Ascending aorta (tissue), 2 donors: ENCODE measurements around the gene S100A14. TPM values are rescaled to one million over a fixed set of nuclear protein-coding genes. Genes with fewer than 3 reads are reported as not detected.
"Not testable (repeated sequence)": the region's sequence is repeated elsewhere in the genome, so short reads cannot be mapped to it uniquely, and the experiment has no call there.

Source experiments
- DNase-seq, 2 donors: peaks; one replicate each; pipeline ENCODE4 v3.0.0-alpha.2; 2019; ENCODE audit warnings: low spot score in 2 of 2
- H3K27ac ChIP-seq, 2 donors: fragments of 200-600 bp; sonication (generic); one replicate each; pipeline ENCODE4 v1.5.1; 2016 to 2017; ENCODE audit warnings: mild to moderate bottlenecking in 1 of 2
- H3K27me3 ChIP-seq: fragments of 200-600 bp; sonication (generic); one replicate; pipeline ENCODE4 v1.5.1; 2017
- H3K36me3 ChIP-seq, 2 donors: fragments of 200-600 bp; sonication (generic); one replicate each; pipeline ENCODE4 v1.5.1; 2016
- H3K4me1 ChIP-seq, 2 donors: fragments of 200-600 bp; sonication (generic); one replicate each; pipeline ENCODE4 v1.5.1; 2016 to 2017; ENCODE audit warnings: mild to moderate bottlenecking in 1 of 2
- H3K4me3 ChIP-seq, 2 donors: fragments of 200-600 bp; sonication (generic); one replicate each; pipeline ENCODE4 v1.5.1; 2016 to 2017; ENCODE audit warnings: mild to moderate bottlenecking in 1 of 2
- H3K9me3 ChIP-seq, 2 donors: fragments of 200-600 bp; sonication (generic); one replicate each; pipeline ENCODE4 v1.5.1; 2016
- CTCF ChIP-seq, 3 experiments: fragments of 200-600 bp in 2 of 3; fragments of 450-650 bp in 1 of 3; sonication (generic) in 2 of 3; IDR thresholded peaks; one replicate each; pipeline ENCODE4 v1.5.1; 2016 to 2019; ENCODE audit warnings: antibody characterized with exemption in 3 of 3, mild to moderate bottlenecking in 1 of 3, moderate library complexity in 1 of 3
- intact Hi-C: fragments of 100-400 bp; cut with DNase I; formaldehyde crosslinking; loops from one replicate; pipeline ENCODE4 v1.15.1; 2023
- total RNA-seq: library from RNA; depleted of rRNA; stranded (reverse); fragments of >200 nt; gene quantifications from one replicate; pipeline ENCODE4 v1.1.0, GENCODE V29; 2016

The S100A14 gene
- total RNA-seq, 1 donor from 2014 or later: 1.5 TPM

- TF ChIP-seq CTCF (IDR thresholded peaks at IDR 0.05): no peak
- no peaks in the 10 kb centered on the region for H3K9me3 ChIP-seq
- no peaks in the 10 kb centered on the region for H3K27me3 ChIP-seq
- H3K4me1 ChIP-seq: no peaks in the 10 kb centered on the region
- H3K4me3 ChIP-seq: no peak overlapping the region
- H3K27ac ChIP-seq: no peak overlapping the region
- DNase-seq: no peak
- no peaks in the 10 kb centered on the region for H3K36me3 ChIP-seq
- intact Hi-C loops: no loop called here
These were observed 29.8 kb downstream of the S100A14 start for GRCh38 chr1:153586347-153586746.

GRCh38 chr1:153585006-153585405, 31.1 kb downstream of the S100A14 start:
- Histone ChIP-seq H3K4me3 (no peak overlapping the region), H3K27ac (no peak overlapping the region), H3K9me3 (no peaks in the 10 kb centered on the region), H3K4me1 (no peaks in the 10 kb centered on the region), H3K27me3 (no peaks in the 10 kb centered on the region), H3K36me3 (no peaks in the 10 kb centered on the region)
- TF ChIP-seq CTCF (IDR thresholded peaks at IDR 0.05): no peak
- intact Hi-C loops: no loop called here
- DNase-seq: no peak

- Histone ChIP-seq H3K36me3 (no peaks in the 10 kb centered on the region), H3K27me3 (no peaks in the 10 kb centered on the region), H3K4me1 (no peaks in the 10 kb centered on the region), H3K9me3 (no peaks in the 10 kb centered on the region), H3K4me3 (no peak overlapping the region), H3K27ac (no peak overlapping the region)
- DNase-seq: no peak
- TF ChIP-seq CTCF (IDR thresholded peaks at IDR 0.05): no peak
- intact Hi-C loops: no loop called here
These were observed 32.1 kb downstream of the S100A14 start for GRCh38 chr1:153583976-153584375.

GRCh38 chr1:153583514-153583913, 32.6 kb downstream of the S100A14 start:
- intact Hi-C loops, H3K4me3 ChIP-seq, H3K27ac ChIP-seq, H3K36me3 ChIP-seq, H3K4me1 ChIP-seq, H3K9me3 ChIP-seq, H3K27me3 ChIP-seq, DNase-seq: not testable (repeated sequence)

GRCh38 chr1:153582836-153583235, 33.3 kb downstream of the S100A14 start:
- H3K36me3 ChIP-seq, DNase-seq, H3K27ac ChIP-seq, H3K9me3 ChIP-seq, H3K27me3 ChIP-seq, H3K4me1 ChIP-seq, H3K4me3 ChIP-seq, intact Hi-C loops: not testable (repeated sequence)

- H3K9me3 ChIP-seq: no peaks in the 10 kb centered on the region
- TF ChIP-seq CTCF (IDR thresholded peaks at IDR 0.05): no peak
- H3K36me3 ChIP-seq: no peaks in the 10 kb centered on the region
- intact Hi-C loops: no loop called here
- H3K4me3 ChIP-seq: no peak overlapping the region
- DNase-seq: no peak
- no peak overlapping the region for H3K27ac ChIP-seq
- no peaks in the 10 kb centered on the region for H3K27me3 ChIP-seq
- no peaks in the 10 kb centered on the region for H3K4me1 ChIP-seq
These were observed 37.2 kb downstream of the S100A14 start for GRCh38 chr1:153578936-153579335.

- Histone ChIP-seq H3K4me1 (no peaks in the 10 kb centered on the region), H3K9me3 (no peaks in the 10 kb centered on the region), H3K36me3 (no peaks in the 10 kb centered on the region), H3K27ac (no peak overlapping the region), H3K4me3 (no peak overlapping the region), H3K27me3 (no peaks in the 10 kb centered on the region)
- DNase-seq: no peak
- no peak for TF ChIP-seq CTCF (IDR thresholded peaks at IDR 0.05)
- intact Hi-C loops: no loop called here
These were observed 37.6 kb downstream of the S100A14 start for GRCh38 chr1:153578490-153578889.
